SU-DHL-6 (cell line): ENCODE results near the gene GNG7.
"Not testable (repeated sequence)": the region's sequence is repeated elsewhere in the genome, so short reads cannot be mapped to it uniquely, and the experiment has no call there.

ENCODE experiments used
- H2AFZ ChIP-seq: fragments of 200-600 bp; sonication (generic); 2 replicates; pipeline ENCODE4 v1.6.1; 2014; ENCODE audit warnings: low read depth, mild to moderate bottlenecking, moderate library complexity, mixed read lengths, antibody characterized with exemption, low read length; ENCODE audit not compliant: severe bottlenecking
- H3F3A ChIP-seq: fragments of 200-600 bp; shearing (Covaris generic); 2 replicates; pipeline ENCODE4 v1.6.0; 2016; ENCODE audit warnings: antibody characterized with exemption, mild to moderate bottlenecking; ENCODE audit not compliant: insufficient read depth
- H3K27ac ChIP-seq: fragments of 200-600 bp; sonication (generic); 2 replicates; pipeline ENCODE4 v1.5.1; 2016; ENCODE audit warnings: low read depth, mild to moderate bottlenecking, low read length, moderate library complexity, mixed read lengths
- H3K27me3 ChIP-seq: fragments of 200-600 bp; sonication (generic), shearing (Covaris generic); 2 replicates; pipeline ENCODE4 v1.6.0; 2014; ENCODE audit warnings: mild to moderate bottlenecking, low read length
- H3K36me3 ChIP-seq: fragments of 200-600 bp; sonication (generic); 2 replicates; pipeline ENCODE4 v1.6.1; 2014; ENCODE audit warnings: mild to moderate bottlenecking, low read length, mixed read lengths
- H3K4me2 ChIP-seq: fragments of 300-600, 200-600 bp; shearing (Covaris generic), sonication (generic); 2 replicates; pipeline ENCODE4 v1.6.0; 2014; ENCODE audit warnings: low read length, low read depth, mild to moderate bottlenecking; ENCODE audit not compliant: poor library complexity, severe bottlenecking
- H3K4me3 ChIP-seq: fragments of 200-600 bp; sonication (generic); 2 replicates; pipeline ENCODE4 v1.5.1; 2014; ENCODE audit warnings: antibody characterized with exemption, low read length, mild to moderate bottlenecking, mixed read lengths; ENCODE audit not compliant: insufficient read depth, poor library complexity, severe bottlenecking
- H3K79me2 ChIP-seq: fragments of 200-600 bp; sonication (generic); 2 replicates; pipeline ENCODE4 v1.6.1; 2014; ENCODE audit warnings: mild to moderate bottlenecking, low read length, moderate library complexity; ENCODE audit not compliant: insufficient read depth
- H3K9ac ChIP-seq: fragments of 200-600 bp; sonication (generic); 2 replicates; pipeline ENCODE4 v1.7.0; 2014; ENCODE audit warnings: mild to moderate bottlenecking, low read length
- H3K9me2 ChIP-seq: fragments of 200-600 bp; sonication (generic); replicated peaks from 2 replicates; pipeline ENCODE4 v1.6.1; 2014; ENCODE audit warnings: low read length; ENCODE audit not compliant: insufficient read depth
- H3K9me3 ChIP-seq: fragments of 200-600 bp; sonication (generic); 2 replicates; pipeline ENCODE4 v1.6.1; 2014; ENCODE audit warnings: low read length, mixed read lengths; ENCODE audit not compliant: insufficient read depth
- H4K20me1 ChIP-seq: fragments of 200-600 bp; sonication (generic); 2 replicates; pipeline ENCODE4 v1.6.1; 2014; ENCODE audit warnings: low read depth, mild to moderate bottlenecking, antibody characterized with exemption, low read length, moderate library complexity, mixed read lengths
- CTCF ChIP-seq: fragments of 200-600 bp; sonication (generic); IDR thresholded peaks from one replicate; pipeline ENCODE4 v1.5.1; 2017; ENCODE audit warnings: antibody characterized with exemption, mild to moderate bottlenecking, low read length, moderate library complexity; ENCODE audit not compliant: insufficient read depth, poor library complexity, severe bottlenecking
- EZH2phosphoT487 ChIP-seq: fragments of 200-600 bp; sonication (generic), shearing (Covaris generic); conservative IDR thresholded peaks from 2 replicates; pipeline ENCODE4 v1.6.1; 2018; ENCODE audit warnings: mild to moderate bottlenecking, antibody characterized with exemption, low read length, moderate library complexity, mixed read lengths

The GNG7 gene

GRCh38 chr19:2624537-2625091, 77.9 kb downstream of the GNG7 start:
- Histone ChIP-seq H3F3A (peaks cover 61% of the 10 kb centered on the region), H3K4me3 (peak overlapping the region; percentile 33), H2AFZ (peak overlapping the region; percentile 27), H3K9me2 (no peaks in the 10 kb centered on the region), H3K27ac (peak overlapping the region; percentile 97), H3K9ac (peak overlapping the region; percentile 58), H3K27me3 (no peaks in the 10 kb centered on the region), H3K9me3 (peaks cover 3% of the 10 kb centered on the region; the same call in 1 of the 2 replicates), H4K20me1 (no peaks in the 10 kb centered on the region), H3K36me3 (no peaks in the 10 kb centered on the region; the same call in 1 of the 2 replicates), H3K79me2 (no peaks in the 10 kb centered on the region), H3K4me2 (peak overlapping the region; percentile 81)
- no peak for TF ChIP-seq EZH2phosphoT487
- TF ChIP-seq CTCF: no peak

GRCh38 chr19:2623798-2624197, 78.7 kb downstream of the GNG7 start:
- Histone ChIP-seq H3K27ac (peak overlapping the region; percentile 97), H3K4me3 (no peak overlapping the region), H3K9ac (peak overlapping the region; percentile 58), H3F3A (peaks cover 66% of the 10 kb centered on the region), H3K27me3 (no peaks in the 10 kb centered on the region), H4K20me1 (no peaks in the 10 kb centered on the region), H3K79me2 (no peaks in the 10 kb centered on the region), H3K36me3 (no peaks in the 10 kb centered on the region; the same call in 1 of the 2 replicates), H2AFZ (peak overlapping the region; percentile 38), H3K9me2 (no peaks in the 10 kb centered on the region), H3K4me2 (peak overlapping the region; percentile 81), H3K9me3 (peaks cover 3% of the 10 kb centered on the region; the same call in 1 of the 2 replicates)
- TF ChIP-seq EZH2phosphoT487 (no peak), CTCF (no peak)

- not testable (repeated sequence) for H3K36me3 ChIP-seq, H4K20me1 ChIP-seq, H3K9me2 ChIP-seq, H3K79me2 ChIP-seq, H3K27me3 ChIP-seq, H2AFZ ChIP-seq, H3K9me3 ChIP-seq
- peaks cover 63% of the 10 kb centered on the region for H3F3A ChIP-seq
- H3K9ac ChIP-seq: peak overlapping the region; percentile 71
- peak overlapping the region; percentile 97 for H3K27ac ChIP-seq
- H3K4me2 ChIP-seq: peak overlapping the region; percentile 82
- peak overlapping the region; percentile 50 for H3K4me3 ChIP-seq
These were observed 80.0 kb downstream of the GNG7 start for GRCh38 chr19:2622371-2622961.

GRCh38 chr19:2619076-2619475, 83.4 kb downstream of the GNG7 start:
- H3K36me3 ChIP-seq: no peaks in the 10 kb centered on the region
- no peak overlapping the region for H2AFZ ChIP-seq
- H4K20me1 ChIP-seq: no peaks in the 10 kb centered on the region
- no peaks in the 10 kb centered on the region for H3K27me3 ChIP-seq
- peaks cover 3% of the 10 kb centered on the region; the same call in 1 of the 2 replicates for H3K9me3 ChIP-seq
- H3K27ac ChIP-seq: peak overlapping the region; percentile 90
- peak overlapping the region; percentile 41 for H3K4me3 ChIP-seq
- H3K4me2 ChIP-seq: peak overlapping the region; percentile 73
- no peaks in the 10 kb centered on the region for H3K79me2 ChIP-seq
- TF ChIP-seq CTCF: no peak
- no peak for TF ChIP-seq EZH2phosphoT487
- peaks cover 50% of the 10 kb centered on the region for H3F3A ChIP-seq
- H3K9me2 ChIP-seq: no peaks in the 10 kb centered on the region
- peak overlapping the region; percentile 43; the same call in 1 of the 2 replicates for H3K9ac ChIP-seq
